ENCODE measurements around the gene MAN2C1. TPM values are rescaled to one million over a fixed set of nuclear protein-coding genes. Genes with fewer than 3 reads are reported as not detected.
"Not testable (repeated sequence)": the region's sequence is repeated elsewhere in the genome, so short reads cannot be mapped to it uniquely, and the experiment has no call there.

The MAN2C1 gene
- total RNA-seq, 1 donor from 2014 or later: 104 TPM

GRCh38 chr15:75389791-75390382 lies 21.5 kb upstream of the MAN2C1 start:
- no peak for TF ChIP-seq CTCF (conservative IDR thresholded peaks at IDR 0.05; ENCODE audit: low read depth, low read length)
- DNase-seq (ENCODE audit: low read depth): no peak
- no peak overlapping the region for H3K4me3 ChIP-seq (ENCODE audit: low read depth, low read length)

DNA sequence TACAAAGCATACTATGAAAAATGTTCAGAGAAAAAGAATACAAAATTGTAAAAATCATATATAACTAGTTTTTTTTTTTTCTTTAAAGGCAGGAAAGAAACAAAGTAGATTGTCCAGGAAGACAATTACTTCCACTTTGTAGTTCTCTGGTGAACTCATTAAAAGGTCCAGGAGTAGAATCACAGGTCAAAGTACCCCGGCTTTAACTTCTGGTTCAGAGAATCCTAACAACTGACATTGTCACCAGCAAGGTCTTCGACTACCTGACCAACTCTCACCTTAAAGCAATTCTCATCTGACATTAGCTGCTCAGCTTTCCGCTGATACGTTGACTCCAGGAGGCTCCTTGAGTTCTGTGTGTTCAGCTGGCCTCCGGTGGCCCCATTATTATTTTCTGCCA lies 15.6 kb upstream of the MAN2C1 start:
- not testable (repeated sequence) for H3K4me3 ChIP-seq (ENCODE audit: low read depth, low read length); DNase-seq (ENCODE audit: low read depth)

DNA sequence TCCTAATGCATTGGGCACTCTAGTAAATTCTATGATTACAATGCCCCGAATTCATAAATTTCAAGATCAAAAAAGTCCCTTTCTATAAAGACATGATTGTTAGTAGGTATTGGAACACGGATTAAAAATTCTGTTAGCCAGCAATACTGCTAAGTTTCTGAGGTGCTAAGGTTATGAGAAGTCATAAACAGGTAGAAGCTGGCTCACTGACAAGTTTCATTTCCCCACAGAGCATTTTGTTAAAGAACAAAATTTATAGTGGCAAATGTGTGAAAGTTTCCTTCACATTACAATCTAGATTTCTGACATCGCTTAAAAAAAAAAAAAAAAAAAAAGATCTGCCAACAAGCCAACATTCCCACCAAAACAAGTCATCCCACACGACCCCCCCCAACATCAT lies 12.4 kb upstream of the MAN2C1 start:
- DNase-seq (ENCODE audit: low read depth): no peak
- H3K4me3 ChIP-seq (ENCODE audit: low read depth, low read length): no peak overlapping the region
- TF ChIP-seq CTCF (conservative IDR thresholded peaks at IDR 0.05; ENCODE audit: low read depth, low read length): no peak

GRCh38 chr15:75371901-75372688 lies 3.7 kb upstream of the MAN2C1 start:
- no peak for TF ChIP-seq CTCF (conservative IDR thresholded peaks at IDR 0.05; ENCODE audit: low read depth, low read length)
- no peak overlapping the region for H3K4me3 ChIP-seq (ENCODE audit: low read depth, low read length)
- DNase-seq (ENCODE audit: low read depth): no peak

GRCh38 chr15:75371486-75371885 lies 3.1 kb upstream of the MAN2C1 start:
- H3K4me3 ChIP-seq (ENCODE audit: low read depth, low read length): no peak overlapping the region
- TF ChIP-seq CTCF (conservative IDR thresholded peaks at IDR 0.05; ENCODE audit: low read depth, low read length): no peak
- DNase-seq (ENCODE audit: low read depth): no peak

DNA sequence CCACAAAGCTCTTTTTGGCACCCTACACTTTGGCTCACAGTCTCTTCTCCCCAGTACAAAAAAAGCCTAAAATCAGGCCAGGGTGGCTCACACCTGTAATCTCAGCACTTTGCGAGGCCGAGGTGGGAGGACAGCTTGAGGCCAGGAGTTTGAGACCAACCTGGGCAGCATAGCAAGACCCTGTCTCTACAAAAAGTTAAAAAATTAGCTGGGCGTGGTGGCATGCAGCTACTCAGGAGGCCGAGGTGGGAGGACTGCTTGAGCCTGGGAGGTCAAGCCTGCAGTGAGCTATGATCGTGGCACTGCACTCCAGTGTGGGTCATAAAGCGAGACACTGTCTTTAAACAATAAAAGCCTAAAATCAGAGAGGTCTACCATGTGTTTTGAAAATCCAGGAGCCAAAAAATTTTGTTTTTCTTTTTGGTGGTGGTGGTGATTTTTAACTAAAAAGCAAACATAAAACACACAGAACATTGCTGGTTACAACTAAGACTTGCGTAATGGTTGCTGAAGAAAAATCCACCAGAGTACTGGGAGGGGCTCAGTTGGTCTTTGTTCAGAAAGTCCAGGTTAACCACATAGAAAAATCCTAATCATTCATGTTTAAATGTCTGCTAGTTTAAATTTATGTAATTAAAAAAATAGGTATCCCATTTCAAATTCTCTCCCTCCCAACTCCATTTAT lies 1.6 kb upstream of the MAN2C1 start:
- H3K4me3 ChIP-seq (ENCODE audit: low read depth, low read length): no peak overlapping the region
- no peak for TF ChIP-seq CTCF (conservative IDR thresholded peaks at IDR 0.05; ENCODE audit: low read depth, low read length)
- no peak for DNase-seq (ENCODE audit: low read depth)

DNA sequence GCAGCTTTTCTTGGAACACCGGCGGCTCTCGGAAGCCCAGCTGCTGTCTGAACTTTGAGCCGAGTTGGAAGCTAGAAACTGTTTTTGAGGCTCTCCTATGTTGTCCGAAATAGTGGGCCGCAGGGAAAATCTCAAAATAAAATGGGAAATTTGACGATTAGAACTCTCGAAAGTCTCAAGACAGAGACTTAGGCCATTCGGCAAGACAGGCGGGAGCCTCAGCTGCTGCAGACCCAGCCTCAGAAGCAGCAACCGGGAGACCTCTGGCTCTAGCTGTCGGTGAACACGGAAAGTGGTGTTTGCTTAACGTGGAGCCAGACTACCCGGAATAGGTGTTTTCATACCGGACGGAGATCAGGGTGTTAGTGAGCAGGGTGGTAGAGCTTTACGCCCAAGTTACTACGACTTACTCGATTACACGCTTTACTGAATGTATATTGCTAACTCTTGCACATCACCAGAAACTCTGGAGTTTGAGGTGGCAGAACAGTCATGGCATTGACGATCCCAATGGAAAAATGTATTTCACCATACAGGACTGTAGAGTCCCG lies 357 bp upstream of the MAN2C1 start:
- H3K4me3 ChIP-seq (ENCODE audit: low read depth, low read length): peak overlapping the region; percentile 67
- TF ChIP-seq CTCF (conservative IDR thresholded peaks at IDR 0.05; ENCODE audit: low read depth, low read length): no peak
- no peak for DNase-seq (ENCODE audit: low read depth)
